Ishikawa (cell line): ENCODE results near the gene PRODH2.

Source experiments
- CEBPB ChIP-seq: IDR thresholded peaks from 2 replicates; pipeline ENCODE4 v1.6.1; 2012
- EGR1 ChIP-seq: IDR thresholded peaks from 2 replicates; pipeline ENCODE4 v1.6.1; 2012
- EP300 ChIP-seq: IDR thresholded peaks from 2 replicates; pipeline ENCODE4 v1.6.1; 2012; ENCODE audit warnings: borderline replicate concordance
- RAD21 ChIP-seq: IDR thresholded peaks from 2 replicates; pipeline ENCODE4 v1.6.1; 2012; ENCODE audit warnings: low read depth
- TEAD4 ChIP-seq: IDR thresholded peaks from 2 replicates; pipeline ENCODE4 v1.6.1; 2012
- YY1 ChIP-seq: IDR thresholded peaks from 2 replicates; pipeline ENCODE4 v1.6.1; 2012; ENCODE audit warnings: low read depth
- ZBTB7A ChIP-seq: IDR thresholded peaks from 2 replicates; pipeline ENCODE4 v1.6.1; 2012; ENCODE audit warnings: low read depth
- TF ChIP-seq, protein P1 (sequence below): IDR thresholded peaks from 2 replicates; pipeline ENCODE4 v1.6.1; 2012; ENCODE audit warnings: low read depth, mild to moderate bottlenecking
- TF ChIP-seq, protein P2 (sequence below): IDR thresholded peaks from 2 replicates; pipeline ENCODE4 v1.6.1; 2012

Gene PRODH2

DNA sequence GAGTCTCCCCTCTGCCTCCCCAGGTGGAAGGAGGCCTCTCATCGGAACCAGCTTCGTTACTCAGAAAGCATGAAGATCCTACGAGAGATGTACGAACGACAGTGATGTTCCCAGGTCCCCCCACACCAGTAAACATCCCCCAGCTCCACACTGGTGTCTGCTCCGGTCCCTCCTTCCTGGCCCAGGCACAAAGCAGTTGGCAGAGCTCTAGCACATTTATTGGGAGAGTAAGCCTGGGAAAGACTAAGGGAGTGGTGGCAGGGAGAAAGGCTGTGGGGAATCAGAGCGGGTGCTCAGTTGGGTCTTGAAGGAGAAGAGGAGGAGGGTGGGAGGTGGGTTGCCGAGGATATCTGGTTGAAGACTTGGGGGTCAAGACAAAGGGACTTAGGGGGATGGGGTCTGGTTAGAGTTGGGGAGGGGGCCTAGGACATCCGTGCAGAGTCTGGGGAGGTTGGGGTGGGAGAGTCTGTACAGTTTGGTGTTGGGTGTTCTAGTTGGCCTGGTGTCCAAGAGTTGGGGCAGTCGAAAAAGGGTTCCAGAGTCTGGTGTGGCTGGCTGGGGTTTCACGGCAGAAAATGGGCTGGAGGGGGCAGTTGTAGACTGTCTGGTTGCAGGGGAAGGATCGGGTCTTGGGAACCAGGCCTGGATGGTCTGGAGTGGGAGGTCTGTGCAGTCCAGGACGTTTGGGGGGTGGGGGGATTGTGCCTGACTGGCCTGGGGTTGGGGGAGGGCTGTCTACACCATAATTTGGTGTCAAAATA is 58.1 kb downstream of the PRODH2 start:
- TF ChIP-seq EGR1 (no peak), YY1 (no peak), CEBPB (no peak)

DNA sequence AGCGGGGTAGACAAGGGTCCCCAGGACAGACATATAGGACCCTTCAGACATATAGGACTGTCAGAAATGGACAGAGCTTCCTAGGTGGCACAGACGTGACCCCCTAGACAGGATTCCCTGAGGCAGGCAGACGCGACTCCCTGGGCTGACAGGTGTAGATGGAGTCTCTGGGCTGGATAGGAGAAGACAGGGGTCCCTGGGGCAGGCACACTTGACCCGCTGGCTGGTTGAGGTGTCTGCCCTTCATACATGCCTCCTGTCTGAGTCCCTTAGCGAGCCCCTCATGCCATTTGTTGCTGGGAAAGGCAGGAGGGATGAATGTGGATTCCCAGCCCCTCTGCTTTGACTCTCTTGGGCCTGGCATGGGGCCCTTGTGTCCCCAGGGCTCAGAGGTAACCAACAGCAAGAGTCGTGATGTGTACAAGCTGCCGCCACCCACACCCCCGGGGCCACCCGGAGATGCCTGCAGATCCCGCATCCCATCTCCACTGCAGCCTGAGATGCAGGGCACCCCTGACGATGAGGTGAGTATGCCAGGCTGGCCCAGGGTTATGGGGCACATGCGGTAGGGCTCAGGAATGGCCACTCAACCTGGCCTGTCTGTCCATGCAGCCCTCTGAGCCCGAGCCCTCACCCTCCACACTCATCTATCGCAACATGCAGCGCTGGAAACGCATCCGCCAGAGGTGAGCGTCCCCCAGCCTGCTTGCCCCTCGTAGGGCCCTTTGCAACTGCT is 58.8 kb downstream of the PRODH2 start:
- TF ChIP-seq ZBTB7A = no peak

DNA sequence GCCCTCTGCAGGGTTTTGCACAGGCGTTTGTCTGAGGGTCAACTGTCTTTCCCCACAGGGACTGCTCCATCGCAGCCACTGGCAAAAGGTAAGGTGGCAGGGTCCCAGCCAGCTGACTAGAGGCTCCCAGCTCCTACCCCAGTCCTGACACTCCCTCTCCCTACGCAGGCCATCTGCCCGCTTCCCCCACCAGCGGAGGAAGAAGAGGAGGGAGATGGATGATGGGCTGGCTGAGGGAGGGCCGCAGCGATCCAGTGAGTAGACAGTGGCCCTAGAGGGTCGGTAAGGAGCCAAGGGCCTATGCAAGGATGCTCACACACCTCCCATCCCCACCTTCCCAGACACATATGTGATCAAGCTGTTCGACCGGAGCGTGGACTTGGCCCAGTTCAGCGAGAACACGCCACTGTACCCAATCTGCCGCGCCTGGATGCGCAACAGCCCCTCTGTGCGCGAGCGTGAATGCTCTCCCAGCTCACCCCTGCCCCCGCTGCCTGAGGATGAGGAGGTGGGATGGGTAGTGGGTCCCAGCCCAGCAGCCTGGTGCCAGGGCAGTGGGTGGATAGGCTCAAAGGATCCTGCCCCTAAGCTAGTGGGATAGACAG is 59.8 kb downstream of the PRODH2 start:
- TF ChIP-seq EP300 = no peak
- TF ChIP-seq, protein P1, sequence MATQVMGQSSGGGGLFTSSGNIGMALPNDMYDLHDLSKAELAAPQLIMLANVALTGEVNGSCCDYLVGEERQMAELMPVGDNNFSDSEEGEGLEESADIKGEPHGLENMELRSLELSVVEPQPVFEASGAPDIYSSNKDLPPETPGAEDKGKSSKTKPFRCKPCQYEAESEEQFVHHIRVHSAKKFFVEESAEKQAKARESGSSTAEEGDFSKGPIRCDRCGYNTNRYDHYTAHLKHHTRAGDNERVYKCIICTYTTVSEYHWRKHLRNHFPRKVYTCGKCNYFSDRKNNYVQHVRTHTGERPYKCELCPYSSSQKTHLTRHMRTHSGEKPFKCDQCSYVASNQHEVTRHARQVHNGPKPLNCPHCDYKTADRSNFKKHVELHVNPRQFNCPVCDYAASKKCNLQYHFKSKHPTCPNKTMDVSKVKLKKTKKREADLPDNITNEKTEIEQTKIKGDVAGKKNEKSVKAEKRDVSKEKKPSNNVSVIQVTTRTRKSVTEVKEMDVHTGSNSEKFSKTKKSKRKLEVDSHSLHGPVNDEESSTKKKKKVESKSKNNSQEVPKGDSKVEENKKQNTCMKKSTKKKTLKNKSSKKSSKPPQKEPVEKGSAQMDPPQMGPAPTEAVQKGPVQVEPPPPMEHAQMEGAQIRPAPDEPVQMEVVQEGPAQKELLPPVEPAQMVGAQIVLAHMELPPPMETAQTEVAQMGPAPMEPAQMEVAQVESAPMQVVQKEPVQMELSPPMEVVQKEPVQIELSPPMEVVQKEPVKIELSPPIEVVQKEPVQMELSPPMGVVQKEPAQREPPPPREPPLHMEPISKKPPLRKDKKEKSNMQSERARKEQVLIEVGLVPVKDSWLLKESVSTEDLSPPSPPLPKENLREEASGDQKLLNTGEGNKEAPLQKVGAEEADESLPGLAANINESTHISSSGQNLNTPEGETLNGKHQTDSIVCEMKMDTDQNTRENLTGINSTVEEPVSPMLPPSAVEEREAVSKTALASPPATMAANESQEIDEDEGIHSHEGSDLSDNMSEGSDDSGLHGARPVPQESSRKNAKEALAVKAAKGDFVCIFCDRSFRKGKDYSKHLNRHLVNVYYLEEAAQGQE = no peak
- no peak for TF ChIP-seq CEBPB
- TF ChIP-seq TEAD4 = no peak
- TF ChIP-seq RAD21 = no peak
- no peak for TF ChIP-seq EGR1

DNA sequence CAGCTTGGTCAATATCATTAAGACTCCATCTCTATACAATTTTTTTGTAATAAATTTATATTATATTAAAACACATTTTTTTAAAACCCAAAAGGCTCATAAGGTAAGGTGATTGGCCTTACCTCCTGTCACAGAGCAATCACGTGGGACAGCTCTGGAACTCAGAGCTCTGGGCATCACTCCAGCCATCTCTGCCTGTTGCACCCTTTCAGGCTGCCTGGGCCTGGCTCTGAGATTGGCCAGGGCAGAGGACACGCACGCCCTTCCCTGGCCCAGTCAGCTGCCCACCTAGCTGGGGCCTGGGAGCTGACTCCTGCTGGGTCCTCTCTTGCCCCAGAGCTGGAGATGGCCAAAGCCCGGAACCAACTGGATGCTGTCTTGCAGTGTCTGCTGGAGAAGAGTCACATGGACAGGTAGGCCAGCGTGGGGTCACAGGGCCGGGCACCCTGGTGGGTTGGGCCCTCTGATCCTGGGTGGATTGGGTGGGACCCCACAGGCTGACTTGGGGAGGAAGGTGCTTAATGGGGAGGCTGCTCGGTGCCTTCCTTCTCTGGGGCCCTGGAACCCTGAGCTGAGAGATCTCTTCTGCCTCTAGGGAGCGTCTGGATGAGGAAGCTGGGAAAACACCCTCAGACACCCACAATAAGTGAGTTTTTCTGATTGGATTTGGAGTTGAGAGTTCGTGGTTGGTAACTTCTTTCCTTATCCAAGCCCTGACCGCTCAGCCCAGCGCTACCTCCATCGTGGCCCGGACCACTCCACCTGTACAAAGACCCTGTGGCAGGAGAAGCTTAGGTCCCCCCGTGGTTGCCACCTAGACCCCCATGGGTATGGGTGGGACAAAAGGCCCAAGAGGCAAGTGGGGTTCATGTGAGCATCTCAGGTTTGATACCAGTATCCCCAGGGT is 60.6 kb downstream of the PRODH2 start:
- TF ChIP-seq CEBPB = no peak
- no peak for TF ChIP-seq RAD21
- TF ChIP-seq, protein P2, sequence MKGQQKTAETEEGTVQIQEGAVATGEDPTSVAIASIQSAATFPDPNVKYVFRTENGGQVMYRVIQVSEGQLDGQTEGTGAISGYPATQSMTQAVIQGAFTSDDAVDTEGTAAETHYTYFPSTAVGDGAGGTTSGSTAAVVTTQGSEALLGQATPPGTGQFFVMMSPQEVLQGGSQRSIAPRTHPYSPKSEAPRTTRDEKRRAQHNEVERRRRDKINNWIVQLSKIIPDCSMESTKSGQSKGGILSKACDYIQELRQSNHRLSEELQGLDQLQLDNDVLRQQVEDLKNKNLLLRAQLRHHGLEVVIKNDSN = no peak

DNA sequence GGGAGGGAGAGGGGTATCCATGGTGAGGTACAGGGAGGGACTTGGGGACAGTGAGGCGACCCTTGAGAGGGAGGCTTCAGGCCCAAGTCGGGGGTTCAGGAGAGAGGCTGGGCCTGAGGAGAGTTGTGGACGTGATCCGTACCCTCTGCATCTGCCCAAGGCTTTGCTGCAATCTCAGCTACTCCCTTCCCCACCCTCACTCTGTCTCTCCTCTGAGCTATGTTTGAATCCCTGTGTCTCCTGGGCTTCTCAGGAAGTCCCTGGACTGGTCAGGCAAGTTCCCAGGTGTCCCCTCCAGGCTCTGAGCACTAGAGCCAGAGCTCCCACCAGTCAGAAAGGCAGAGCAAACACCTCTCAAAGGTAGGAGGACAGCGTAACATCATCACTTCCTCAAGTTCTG is 62.5 kb downstream of the PRODH2 start:
- no peak for TF ChIP-seq EGR1
- TF ChIP-seq EP300 = no peak
